Lung (tissue), 12 donors: ENCODE results near the gene CLIC5. TPM values are rescaled to one million over a fixed set of nuclear protein-coding genes. Genes with fewer than 3 reads are reported as not detected.
A peak's percentile ranks its signal among the peaks of the same experiment; 100 is the strongest.

Experiments used
- ATAC-seq: fragments of 200-7000 bp; cut with Tn5 transposase; one replicate; pipeline ENCODE4 v1.9.1; 2020; ENCODE audit warnings: moderate number of reproducible peaks; ENCODE audit not compliant: insufficient read depth, low FRiP score
- DNase-seq, 3 donors: peaks; one replicate each; pipeline ENCODE4 v3.0.0-alpha.2; 2013 to 2017
- H3K27ac ChIP-seq, 2 donors: one replicate each; pipeline ENCODE4 v1.5.1; 2013; ENCODE audit warnings: mild to moderate bottlenecking in 2 of 2, moderate library complexity in 2 of 2, control low read depth in 1 of 2, inconsistent platforms in 1 of 2, low read depth in 1 of 2, low read length in 1 of 2
- H3K27me3 ChIP-seq, 3 donors: one replicate each; pipeline ENCODE4 v1.5.1; 2013; ENCODE audit warnings: low read length in 2 of 3; ENCODE audit not compliant: control insufficient read depth in 3 of 3, insufficient read depth in 3 of 3
- H3K36me3 ChIP-seq, 4 donors: one replicate each; pipeline ENCODE4 v1.5.1; 2013; ENCODE audit warnings: low read length in 4 of 4, mild to moderate bottlenecking in 1 of 4, moderate library complexity in 1 of 4; ENCODE audit not compliant: control insufficient read depth in 4 of 4, insufficient read depth in 4 of 4
- H3K4me1 ChIP-seq, 5 donors: one replicate each; pipeline ENCODE4 v1.5.1; 2013; ENCODE audit warnings: low read length in 5 of 5, mild to moderate bottlenecking in 2 of 5, moderate library complexity in 1 of 5; ENCODE audit not compliant: control insufficient read depth in 5 of 5, insufficient read depth in 5 of 5
- H3K4me3 ChIP-seq: one replicate; pipeline ENCODE4 v1.5.1; 2013; ENCODE audit warnings: mild to moderate bottlenecking, control low read depth, moderate library complexity
- H3K9ac ChIP-seq, 2 donors: one replicate each; pipeline ENCODE4 v1.5.1; 2013; ENCODE audit warnings: low read length in 2 of 2, control low read depth in 1 of 2; ENCODE audit not compliant: insufficient read depth in 1 of 2
- H3K9me3 ChIP-seq, 4 donors: one replicate each; pipeline ENCODE4 v1.5.1; 2013; ENCODE audit warnings: low read length in 3 of 4, mild to moderate bottlenecking in 1 of 4, moderate library complexity in 1 of 4; ENCODE audit not compliant: control insufficient read depth in 4 of 4, insufficient read depth in 3 of 4
- WGBS, 2 donors: extraction: QIAGEN DNeasy Blood & Tissue Kit; methylation state at CpG; one replicate each; pipeline ENCODE4 v1.1.7; 2013; 5-methylcytosine and 5-hydroxymethylcytosine counted together
- polyA plus RNA-seq, 2 donors: library from polyadenylated mRNA; stranded (reverse); fragments of 200-250 nt; gene quantifications; one replicate each; pipeline ENCODE4 v1.2.1, GENCODE V29; 2013
- total RNA-seq, 2 donors: library from RNA; depleted of rRNA in 1 of 2; stranded (reverse); fragments of >200 nt in 1 of 2; gene quantifications; one replicate each; pipeline ENCODE4 v1.2.1, GENCODE V29; 2014 to 2021
- TF ChIP-seq, protein P1 (sequence below): IDR thresholded peaks from 2 replicates; pipeline ENCODE4 v1.5.1; 2012; ENCODE audit warnings: mild to moderate bottlenecking; ENCODE audit errors: control extremely low read depth, extremely low read depth
- donor health status: control.
- donor health status: control.
- donor health status: Bipolar disorder and iron deficiency.
- donor health status: healthy.
- donor health status: DM: yes; HTN: yes; CAD: no.

The CLIC5 gene
- total and polyA plus RNA-seq, 4 donors, result 14.8 to 92.3 (median 40.7) TPM

DNA sequence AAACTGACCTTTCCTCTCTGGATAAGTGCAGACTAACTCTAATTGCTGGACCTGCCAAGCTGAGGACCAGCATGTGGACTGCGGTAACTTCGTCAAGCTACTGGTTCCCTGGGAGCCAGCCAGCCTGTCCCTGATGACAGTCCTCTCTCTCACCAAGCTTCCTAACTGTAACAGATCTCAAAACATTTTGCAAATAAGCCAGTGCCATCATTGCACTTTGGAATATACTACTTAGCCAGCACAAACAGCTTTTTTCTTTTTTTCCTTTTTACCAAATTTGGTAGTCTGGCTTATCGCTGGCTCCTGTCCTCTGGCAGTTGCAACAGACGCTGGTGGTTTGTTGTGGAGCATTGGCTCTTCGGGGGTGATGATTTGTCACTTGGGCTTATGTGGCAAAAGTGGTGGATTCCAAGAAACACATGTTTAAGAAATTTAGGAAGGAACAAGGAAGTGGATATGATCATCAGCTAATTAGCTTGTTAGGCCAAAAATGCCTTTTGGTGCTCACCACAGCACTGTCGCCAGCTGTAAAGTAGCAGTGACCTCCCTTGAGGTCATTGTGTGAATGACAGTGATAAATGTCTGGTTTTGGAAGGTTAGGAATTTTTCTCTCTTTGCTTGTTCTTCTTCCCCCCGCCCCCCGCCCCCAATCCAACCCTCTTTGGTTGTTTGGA lies 171.7 kb downstream of the CLIC5 start:
- DNase-seq (no peak), ATAC-seq (peak; percentile 52)
- Histone ChIP-seq H3K36me3 (no peaks in the 10 kb centered on the region), H3K4me1 (peaks cover 0 to 3% (median 0%) of the 10 kb centered on the region in 5 donors), H3K4me3 (no peak overlapping the region), H3K27ac (no peak overlapping the region), H3K9ac (no peak overlapping the region), H3K27me3 (no peaks in the 10 kb centered on the region), H3K9me3 (no peaks in the 10 kb centered on the region)
- WGBS, 2 donors, result 57 to 58% methylated on average over 8 of the region's 8 CpGs
- TF ChIP-seq, protein P1, sequence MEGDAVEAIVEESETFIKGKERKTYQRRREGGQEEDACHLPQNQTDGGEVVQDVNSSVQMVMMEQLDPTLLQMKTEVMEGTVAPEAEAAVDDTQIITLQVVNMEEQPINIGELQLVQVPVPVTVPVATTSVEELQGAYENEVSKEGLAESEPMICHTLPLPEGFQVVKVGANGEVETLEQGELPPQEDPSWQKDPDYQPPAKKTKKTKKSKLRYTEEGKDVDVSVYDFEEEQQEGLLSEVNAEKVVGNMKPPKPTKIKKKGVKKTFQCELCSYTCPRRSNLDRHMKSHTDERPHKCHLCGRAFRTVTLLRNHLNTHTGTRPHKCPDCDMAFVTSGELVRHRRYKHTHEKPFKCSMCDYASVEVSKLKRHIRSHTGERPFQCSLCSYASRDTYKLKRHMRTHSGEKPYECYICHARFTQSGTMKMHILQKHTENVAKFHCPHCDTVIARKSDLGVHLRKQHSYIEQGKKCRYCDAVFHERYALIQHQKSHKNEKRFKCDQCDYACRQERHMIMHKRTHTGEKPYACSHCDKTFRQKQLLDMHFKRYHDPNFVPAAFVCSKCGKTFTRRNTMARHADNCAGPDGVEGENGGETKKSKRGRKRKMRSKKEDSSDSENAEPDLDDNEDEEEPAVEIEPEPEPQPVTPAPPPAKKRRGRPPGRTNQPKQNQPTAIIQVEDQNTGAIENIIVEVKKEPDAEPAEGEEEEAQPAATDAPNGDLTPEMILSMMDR, result no peak

DNA sequence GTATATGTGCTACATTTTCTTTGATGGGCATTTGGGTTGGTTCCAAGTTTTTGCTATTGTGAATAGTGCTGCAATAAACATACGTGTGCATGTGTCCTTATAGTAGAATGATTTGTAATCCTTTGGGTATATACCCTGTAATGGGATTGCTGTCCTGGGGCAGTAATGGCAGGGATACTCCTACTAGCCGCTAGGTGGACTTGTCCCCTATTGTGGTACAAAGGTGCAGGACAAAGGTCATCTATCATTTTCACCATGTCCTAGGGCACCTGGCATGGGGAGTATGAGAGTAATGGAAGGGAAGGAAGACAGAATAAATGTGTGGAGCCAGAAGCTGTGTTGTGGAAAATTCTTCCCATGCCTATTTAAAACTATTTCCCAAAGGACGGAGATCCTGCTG lies 174.6 kb downstream of the CLIC5 start:
- no peak overlapping the region for H3K4me3 ChIP-seq
- DNase-seq (no peak), ATAC-seq (no peak)
- 84 to 91% methylated on average over 3 of the region's 3 CpGs for WGBS, 2 donors
- no peak overlapping the region for H3K27ac ChIP-seq
- TF ChIP-seq, protein P1, result no peak
- no peaks in the 10 kb centered on the region for H3K27me3 ChIP-seq
- H3K9me3 ChIP-seq, result no peaks in the 10 kb centered on the region
- no peak overlapping the region for H3K9ac ChIP-seq
- H3K4me1 ChIP-seq, result peaks cover 0 to 3% (median 0%) of the 10 kb centered on the region in 5 donors
- H3K36me3 ChIP-seq, result no peaks in the 10 kb centered on the region

DNA sequence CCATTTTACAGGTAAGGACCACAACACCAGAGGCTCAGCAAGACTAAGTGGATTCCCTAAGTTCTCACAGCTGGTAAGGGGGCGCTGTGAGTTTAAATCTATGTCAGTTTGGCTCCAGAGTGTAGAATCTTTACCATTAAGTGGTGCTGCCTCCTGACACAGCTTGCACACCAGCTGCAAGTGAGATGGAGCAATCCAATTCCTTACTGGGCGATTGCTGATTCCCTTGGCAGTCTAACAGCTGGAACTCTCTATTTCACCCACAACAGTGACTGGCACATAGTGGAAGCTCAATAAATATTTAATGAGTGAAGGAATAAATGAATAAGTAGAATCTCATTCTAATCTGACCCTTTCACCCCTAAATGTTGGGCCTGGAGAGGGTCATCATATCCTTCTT lies 176.7 kb downstream of the CLIC5 start:
- no peak overlapping the region for H3K4me3 ChIP-seq
- H3K27ac ChIP-seq, result no peak overlapping the region
- TF ChIP-seq, protein P1, result no peak
- ATAC-seq (no peak), DNase-seq (no peak)
- WGBS, 2 donors, result 36 to 81% methylated on average over 2 of the region's 2 CpGs
- no peaks in the 10 kb centered on the region for H3K9me3 ChIP-seq
- H3K4me1 ChIP-seq, result peaks cover 0 to 5% (median 0%) of the 10 kb centered on the region in 5 donors
- no peaks in the 10 kb centered on the region for H3K36me3 ChIP-seq
- no peaks in the 10 kb centered on the region for H3K27me3 ChIP-seq
- H3K9ac ChIP-seq, result no peak overlapping the region

DNA sequence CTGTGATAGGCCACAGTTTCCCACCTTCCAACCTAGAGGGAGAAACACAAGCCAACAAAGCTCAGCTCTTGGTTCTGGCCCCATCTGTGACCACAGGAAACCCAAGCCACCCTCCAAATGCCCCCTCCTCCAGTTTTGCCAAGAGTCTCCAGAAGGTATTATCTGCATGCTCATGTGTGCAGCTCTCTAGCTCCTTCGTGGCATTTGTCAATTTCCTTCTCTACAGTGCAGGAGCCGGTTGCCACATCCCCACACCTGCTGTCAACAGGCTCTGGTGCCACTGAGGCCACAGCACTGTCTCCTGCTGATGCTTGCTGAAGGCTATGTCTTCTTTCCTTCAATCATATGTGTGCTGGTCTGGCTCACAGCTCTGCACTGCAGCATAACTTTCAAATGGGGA lies 177.2 kb downstream of the CLIC5 start:
- Histone ChIP-seq H3K36me3 (no peaks in the 10 kb centered on the region), H3K4me1 (peaks cover 0 to 5% (median 0%) of the 10 kb centered on the region in 5 donors), H3K9me3 (no peaks in the 10 kb centered on the region), H3K27ac (no peak overlapping the region), H3K4me3 (no peak overlapping the region), H3K27me3 (no peaks in the 10 kb centered on the region), H3K9ac (no peak overlapping the region)
- 29 to 57% methylated on average over 2 of the region's 2 CpGs for WGBS, 2 donors
- TF ChIP-seq, protein P1, result no peak
- DNase-seq (no peak), ATAC-seq (no peak)
